GM20000 (cell line): ENCODE results near the gene LCLAT1.

Experiments
- DNase-seq: peaks from one replicate; pipeline ENCODE4 v3.0.0; 2012; ENCODE audit warnings: low spot score
- TF ChIP-seq, protein P1 (sequence below): IDR thresholded peaks from 2 replicates; pipeline ENCODE4 v1.5.1; 2012; ENCODE audit warnings: mild to moderate bottlenecking, control low read depth; ENCODE audit errors: extremely low read depth, missing control alignments

The LCLAT1 gene

GRCh38 chr2:30436859-30437435, 10.1 kb upstream of the LCLAT1 start:
- DNase-seq: no peak
- TF ChIP-seq, protein P1, sequence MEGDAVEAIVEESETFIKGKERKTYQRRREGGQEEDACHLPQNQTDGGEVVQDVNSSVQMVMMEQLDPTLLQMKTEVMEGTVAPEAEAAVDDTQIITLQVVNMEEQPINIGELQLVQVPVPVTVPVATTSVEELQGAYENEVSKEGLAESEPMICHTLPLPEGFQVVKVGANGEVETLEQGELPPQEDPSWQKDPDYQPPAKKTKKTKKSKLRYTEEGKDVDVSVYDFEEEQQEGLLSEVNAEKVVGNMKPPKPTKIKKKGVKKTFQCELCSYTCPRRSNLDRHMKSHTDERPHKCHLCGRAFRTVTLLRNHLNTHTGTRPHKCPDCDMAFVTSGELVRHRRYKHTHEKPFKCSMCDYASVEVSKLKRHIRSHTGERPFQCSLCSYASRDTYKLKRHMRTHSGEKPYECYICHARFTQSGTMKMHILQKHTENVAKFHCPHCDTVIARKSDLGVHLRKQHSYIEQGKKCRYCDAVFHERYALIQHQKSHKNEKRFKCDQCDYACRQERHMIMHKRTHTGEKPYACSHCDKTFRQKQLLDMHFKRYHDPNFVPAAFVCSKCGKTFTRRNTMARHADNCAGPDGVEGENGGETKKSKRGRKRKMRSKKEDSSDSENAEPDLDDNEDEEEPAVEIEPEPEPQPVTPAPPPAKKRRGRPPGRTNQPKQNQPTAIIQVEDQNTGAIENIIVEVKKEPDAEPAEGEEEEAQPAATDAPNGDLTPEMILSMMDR: no peak

DNA sequence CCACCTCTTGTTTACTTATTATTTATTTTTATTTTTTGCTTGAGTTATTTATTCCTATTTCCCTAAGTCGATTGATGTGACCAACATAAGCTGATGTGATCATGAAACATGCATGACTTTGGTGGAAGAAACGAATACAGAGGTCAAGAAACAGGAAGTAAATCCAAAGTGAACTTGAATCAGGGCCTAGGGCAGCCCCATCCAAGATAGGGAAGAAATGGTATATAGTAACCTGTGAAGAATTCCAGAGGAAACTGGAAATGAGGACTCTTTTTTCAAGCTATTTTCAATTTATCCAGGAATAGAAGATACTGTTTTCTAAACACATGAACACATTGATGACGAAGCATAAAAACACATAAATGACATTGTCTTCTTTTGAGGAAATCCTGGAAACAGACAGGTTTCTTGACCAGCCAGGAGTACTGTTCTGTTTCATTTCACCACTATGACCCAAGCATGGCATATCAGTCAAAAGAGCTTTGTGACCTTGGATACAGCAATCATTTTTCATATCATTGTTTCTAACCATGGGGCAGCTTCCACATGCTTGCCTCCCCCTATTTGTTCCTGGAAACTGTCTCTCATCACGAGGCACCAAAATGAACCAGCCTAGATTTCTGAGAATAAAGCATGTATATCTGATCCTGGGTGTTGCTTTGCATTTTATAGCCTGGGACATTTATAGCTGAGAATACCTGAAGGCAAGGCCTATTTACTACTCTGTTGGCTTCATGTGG, 9.1 kb upstream of the LCLAT1 start:
- TF ChIP-seq, protein P1: no peak
- DNase-seq: no peak

- TF ChIP-seq, protein P1: no peak
- no peak for DNase-seq
Observed at GRCh38 chr2:30439296-30439695, 7.8 kb upstream of the LCLAT1 start.

- DNase-seq: no peak
- TF ChIP-seq, protein P1: no peak
Observed at GRCh38 chr2:30439879-30440278, 7.2 kb upstream of the LCLAT1 start.

GRCh38 chr2:30441023-30441422, 6.0 kb upstream of the LCLAT1 start:
- TF ChIP-seq, protein P1: no peak
- no peak for DNase-seq

- DNase-seq: no peak
- TF ChIP-seq, protein P1: no peak
Observed at GRCh38 chr2:30443081-30443480, 4.0 kb upstream of the LCLAT1 start.

GRCh38 chr2:30444273-30444672, 2.8 kb upstream of the LCLAT1 start:
- DNase-seq: no peak
- TF ChIP-seq, protein P1: no peak
